GM12878 (cell line): Measurements from ENCODE around the gene JMY. TPM values are rescaled to one million over a fixed set of nuclear protein-coding genes. Genes with fewer than 3 reads are reported as not detected.
A peak's percentile ranks its signal among the peaks of the same experiment; 100 is the strongest.

ENCODE experiments used
- ATAC-seq: fragments of 200-7000 bp; cut with Tn5 transposase; 3 replicates; pipeline ENCODE4 v1.9.1; 2020; ENCODE audit warnings: mild to moderate bottlenecking, moderate library complexity
- BruUV-seq: library from RNA; stranded (reverse); fragments of 400-500 nt; replicated peaks from 2 replicates; lab custom pipeline; 2021; lab: Mats Ljungman, UMichigan
- CTCF ChIA-PET: fragments of 300-600 bp; sonication (Branson Sonifier 250); formaldehyde crosslinking; extraction: SDS; loops from one replicate; lab custom pipeline; 2021; ENCODE audit warnings: inconsistent platforms; lab: Yijun Ruan, JAX
- POLR2A ChIA-PET: fragments of 350-600 bp; formaldehyde crosslinking; extraction: SDS; loops from one replicate; lab custom pipeline; 2021; ENCODE audit warnings: inconsistent platforms; lab: Charles Lee
- RAD21 ChIA-PET: fragments of 300-600 bp; sonication (Branson Sonifier 250); formaldehyde crosslinking; loops from one replicate; lab custom pipeline; 2023; ENCODE audit warnings: antibody characterized with exemption; ENCODE audit not compliant: unreplicated experiment; lab: Charles Lee
- SMC1A ChIA-PET: fragments of 300-600 bp; sonication (Branson Sonifier 250); formaldehyde crosslinking; loops from one replicate; lab custom pipeline; 2023; ENCODE audit not compliant: unreplicated experiment, uncharacterized antibody; lab: Charles Lee
- DNase-seq: peaks from one replicate; pipeline ENCODE4 v3.0.0-alpha.2; 2011; ENCODE audit warnings: low read depth, low spot score
- FAIRE-seq: peaks from 3 replicates; lab custom pipeline; 2011; peaks lifted over from hg19 to GRCh38; lab: Jason Lieb, UNC
- H2AFZ ChIP-seq: 2 replicates; pipeline ENCODE4 v1.6.0; 2011; ENCODE audit warnings: low read depth, low read length, control low read depth; ENCODE audit not compliant: control insufficient read depth
- H3K27ac ChIP-seq: 2 replicates; pipeline ENCODE4 v1.5.1; 2011; ENCODE audit warnings: control low read depth; ENCODE audit not compliant: control insufficient read depth, insufficient read depth
- H3K27me3 ChIP-seq, 2 experiments: replicated peaks in 1 of 2; 2 replicates each; pipeline versions ENCODE4 v1.6.0 to v1.6.1; 2011; ENCODE audit warnings: low read length in 1 of 2; ENCODE audit not compliant: control insufficient read depth in 2 of 2, insufficient read depth in 2 of 2
- H3K36me3 ChIP-seq, 2 experiments: 2 replicates each; pipeline ENCODE4 v1.5.1; 2011; ENCODE audit warnings: low read length in 1 of 2; ENCODE audit not compliant: control insufficient read depth in 2 of 2, insufficient read depth in 2 of 2
- H3K4me1 ChIP-seq: 2 replicates; pipeline ENCODE4 v1.6.1; 2011; ENCODE audit warnings: mild to moderate bottlenecking, low read length, moderate library complexity, mixed read lengths; ENCODE audit not compliant: control insufficient read depth, insufficient read depth
- H3K4me2 ChIP-seq: 2 replicates; pipeline ENCODE4 v1.6.0; 2011; ENCODE audit warnings: control low read depth; ENCODE audit not compliant: control insufficient read depth, insufficient read depth
- H3K4me3 ChIP-seq: fragments of 200-600 bp; sonication (generic); 2 replicates; pipeline ENCODE4 v1.5.1; 2016
- H3K79me2 ChIP-seq: 2 replicates; pipeline ENCODE4 v1.6.0; 2011; ENCODE audit warnings: low read length; ENCODE audit not compliant: control insufficient read depth, insufficient read depth
- H3K9ac ChIP-seq: 2 replicates; pipeline ENCODE4 v1.8.0; 2011; ENCODE audit warnings: low read length, control low read depth, mixed read lengths; ENCODE audit not compliant: control insufficient read depth, insufficient read depth
- H3K9me3 ChIP-seq: replicated peaks from 3 replicates; pipeline ENCODE4 v1.5.1; 2011; ENCODE audit warnings: mild to moderate bottlenecking, low read length; ENCODE audit not compliant: control insufficient read depth, insufficient read depth
- H4K20me1 ChIP-seq: 2 replicates; pipeline ENCODE4 v1.6.0; 2011; ENCODE audit not compliant: control insufficient read depth, insufficient read depth
- CBX5 ChIP-seq: sonication (generic); IDR thresholded peaks from 2 replicates; pipeline ENCODE4 v1.6.1; 2016; ENCODE audit warnings: low read depth, moderate library complexity, mild to moderate bottlenecking, inconsistent platforms
- DPF2 ChIP-seq: fragments of 450-650 bp; IDR thresholded peaks from 2 replicates; pipeline ENCODE4 v1.6.1; 2017; ENCODE audit warnings: mild to moderate bottlenecking
- FOXK2 ChIP-seq: fragments of 450-650 bp; IDR thresholded peaks from 2 replicates; pipeline ENCODE4 v1.6.1; 2017; ENCODE audit warnings: mild to moderate bottlenecking, moderate library complexity
- IRF4 ChIP-seq: IDR thresholded peaks from 2 replicates; pipeline ENCODE4 v1.6.1; 2011; ENCODE audit warnings: low read depth, low read length
- KLF5 ChIP-seq: fragments of 450-650 bp; IDR thresholded peaks from 2 replicates; pipeline ENCODE4 v1.6.1; 2014; ENCODE audit warnings: mild to moderate bottlenecking; ENCODE audit not compliant: partially characterized antibody
- MAX ChIP-seq: IDR thresholded peaks from 2 replicates; pipeline ENCODE4 v1.6.1; 2012; ENCODE audit warnings: low read depth, low read length, improper control_type of control experiment
- REST ChIP-seq: IDR thresholded peaks from 2 replicates; pipeline ENCODE4 v1.6.1; 2012; ENCODE audit warnings: mild to moderate bottlenecking, low read depth, low read length
- RFX5 ChIP-seq: IDR thresholded peaks from 2 replicates; pipeline ENCODE4 v1.6.1; 2011; ENCODE audit warnings: low read depth, low read length, improper control_type of control experiment
- SREBF1 ChIP-seq: IDR thresholded peaks from 2 replicates; pipeline ENCODE4 v1.6.1; 2012; ENCODE audit warnings: mild to moderate bottlenecking, low read length
- TCF3 ChIP-seq: IDR thresholded peaks from 2 replicates; pipeline ENCODE4 v1.6.1; 2012; ENCODE audit warnings: low read depth, mild to moderate bottlenecking, low read length, borderline replicate concordance; ENCODE audit not compliant: insufficient read depth
- WGBS: methylation state at CpG from one replicate; pipeline ENCODE4 v1.1.6; 2016; ENCODE audit warnings: low lambda C conversion rate; ENCODE audit not compliant: insufficient replicate concordance, insufficient coverage; ENCODE audit errors: missing lambda C conversion rate; 5-methylcytosine and 5-hydroxymethylcytosine counted together
- in situ Hi-C: fragments of 300-500 bp; cut with MboI; formaldehyde crosslinking; loops from 9 replicates; pipeline ENCODE4 v1.14.3; 2018; ENCODE audit warnings: mixed read lengths
- intact Hi-C: fragments of 100-400 bp; cut with micrococcal nuclease; formaldehyde crosslinking; loops from one replicate; pipeline ENCODE4 v1.14.2; 2022; ENCODE audit not compliant: unreplicated experiment
- polyA plus RNA-seq, 11 experiments: library from polyadenylated mRNA; depleted of rRNA in 4 of 11; unstranded in 6 of 11; stranded (reverse) in 5 of 11; fragments of >200 nt; fragmentation: Nextera tagmentation in 4 of 11; fragmentation: Illumina TruSeq in 1 of 11; extraction: Ambion mirVana in 4 of 11; extraction: Trizol in 1 of 11; gene quantifications; 1 replicate in 1 of 11; 2 replicates in 10 of 11; pipeline versions ENCODE4 v1.2.1 to v1.2.3, GENCODE V29; 2011 to 2016; ENCODE audit warnings: inconsistent platforms in 2 of 11, missing spikeins in 2 of 11, low read depth in 1 of 11
- total RNA-seq, 4 experiments: library from RNA; depleted of rRNA in 3 of 4; stranded (reverse); fragments of >200 nt in 3 of 4; fragmentation: Illumina TruSeq in 1 of 4; extraction: Trizol in 1 of 4; gene quantifications; 2 replicates each; pipeline versions ENCODE4 v1.2.1 to v1.2.3, GENCODE V29; 2013 to 2021

The JMY gene
- total and polyA plus RNA-seq, 10 of the 15 experiments (the other 5 are each of a cell fraction or from before 2014, with no cell fraction given): 0.63 to 4.8 (median 2.4) TPM

DNA sequence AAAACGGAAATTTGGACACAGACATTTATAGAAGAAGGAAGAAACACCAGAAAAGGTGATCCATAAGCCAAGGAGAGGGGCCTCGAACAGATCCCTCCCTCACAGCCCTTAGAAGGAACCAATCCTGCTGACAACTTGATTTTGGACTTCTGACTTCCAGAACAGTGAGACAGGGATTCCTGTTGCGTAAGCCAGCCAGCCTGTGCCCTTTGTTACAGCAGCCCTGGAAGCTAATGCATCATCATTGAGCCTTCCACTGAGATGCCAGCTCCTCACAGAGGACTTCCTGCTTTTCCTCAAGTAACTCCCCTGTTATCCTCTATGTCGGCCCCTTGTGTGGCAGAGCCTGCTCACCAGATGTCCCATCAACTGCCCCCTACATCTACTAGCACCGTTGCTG lies 94.1 kb downstream of the JMY start:
- no TSS peak for BruUV-seq
- SMC1A ChIA-PET: no interaction called here
- FAIRE-seq: peak; percentile 7
- TF ChIP-seq IRF4: no peak
- no peak for TF ChIP-seq CBX5
- no peak for TF ChIP-seq TCF3
- no peak for TF ChIP-seq REST
- no peak for TF ChIP-seq MAX
- no peak for TF ChIP-seq DPF2
- TF ChIP-seq RFX5: no peak
- no peak for TF ChIP-seq FOXK2
- TF ChIP-seq SREBF1: no peak
- TF ChIP-seq KLF5: no peak
- Histone ChIP-seq H3K4me2 (no peak overlapping the region), H3K4me1 (no peaks in the 10 kb centered on the region), H2AFZ (no peak overlapping the region), H3K79me2 (no peaks in the 10 kb centered on the region), H3K9ac (no peak overlapping the region), H3K27me3 (no peaks in the 10 kb centered on the region), H4K20me1 (no peaks in the 10 kb centered on the region), H3K4me3 (no peak overlapping the region), H3K36me3 (no peaks in the 10 kb centered on the region), H3K9me3 (no peaks in the 10 kb centered on the region), H3K27ac (no peak overlapping the region)
- DNase-seq: no peak
- ATAC-seq: no peak
- WGBS: 64% methylated on average over 5 of the region's 5 CpGs
- CTCF ChIA-PET: no interaction called here
- intact Hi-C loops (no loop called here), in situ Hi-C loops (no loop called here)
- POLR2A ChIA-PET: no interaction called here
- RAD21 ChIA-PET: no interaction called here
